OCI-LY3 (cell line): ENCODE measurements around the gene SLC6A6.

Experiments used
- H2AFZ ChIP-seq: fragments of 200-600, 300-600 bp; shearing (Covaris generic); 2 replicates; pipeline ENCODE4 v1.6.0; 2014; ENCODE audit warnings: antibody characterized with exemption, low read depth, low read length
- H3K27ac ChIP-seq: fragments of 200-600, 300-600 bp; sonication (generic); 2 replicates; pipeline ENCODE4 v1.5.1; 2014; ENCODE audit warnings: mild to moderate bottlenecking, low read length, moderate library complexity, mixed read lengths
- H3K27me3 ChIP-seq: fragments of 200-600, 300-600 bp; sonication (generic); 2 replicates; pipeline ENCODE4 v1.6.1; 2014; ENCODE audit warnings: low read depth, low read length, mixed read lengths
- H3K36me3 ChIP-seq: fragments of 200-600, 300-600 bp; sonication (generic); replicated peaks from 2 replicates; pipeline ENCODE3; 2014; ENCODE audit warnings: low read depth, low read length, mixed read lengths
- H3K4me1 ChIP-seq: fragments of 300-600, 200-600 bp; sonication (generic); 2 replicates; pipeline ENCODE4 v1.6.1; 2014; ENCODE audit warnings: low read length, mixed read lengths
- H3K4me2 ChIP-seq: fragments of 200-600, 300-600 bp; sonication (generic); 2 replicates; pipeline ENCODE4 v1.6.1; 2014; ENCODE audit warnings: low read length, mixed read lengths
- H3K4me3 ChIP-seq: fragments of 300-600, 200-600 bp; sonication (generic); 2 replicates; pipeline ENCODE4 v1.5.1; 2014; ENCODE audit warnings: antibody characterized with exemption, mild to moderate bottlenecking, low read length, moderate library complexity
- H3K79me2 ChIP-seq: fragments of 300-600, 200-600 bp; shearing (Covaris generic); 2 replicates; pipeline ENCODE4 v1.6.1; 2014; ENCODE audit warnings: mild to moderate bottlenecking, low read length, mixed read lengths
- H3K9ac ChIP-seq: fragments of 300-600, 200-600 bp; shearing (Covaris generic); 2 replicates; pipeline ENCODE4 v1.6.0; 2014; ENCODE audit warnings: mild to moderate bottlenecking, low read length, moderate library complexity
- H3K9me3 ChIP-seq: fragments of 200-600, 300-600 bp; shearing (Covaris generic); 2 replicates; pipeline ENCODE4 v1.6.1; 2014; ENCODE audit warnings: low read length, mixed read lengths; ENCODE audit not compliant: insufficient read depth
- H4K20me1 ChIP-seq: fragments of 200-600, 300-600 bp; sonication (generic); 2 replicates; pipeline ENCODE4 v1.6.1; 2016; ENCODE audit warnings: low read length, mixed read lengths; ENCODE audit not compliant: insufficient read depth
- EZH2phosphoT487 ChIP-seq: fragments of 200-600 bp; shearing (Covaris generic); IDR thresholded peaks from 2 replicates; pipeline ENCODE4 v1.6.1; 2018; ENCODE audit warnings: antibody characterized with exemption, mixed run types, low read depth
- TF ChIP-seq, protein P1 (sequence below): fragments of 200-600, 300-600 bp; sonication (generic); IDR thresholded peaks from 2 replicates; pipeline ENCODE4 v1.5.1; 2014; ENCODE audit warnings: antibody characterized with exemption, low read length, low read depth

The SLC6A6 gene

GRCh38 chr3:14505001-14505802 is 102.8 kb downstream of the SLC6A6 start:
- Histone ChIP-seq H3K79me2 (no peaks in the 10 kb centered on the region), H3K27me3 (no peaks in the 10 kb centered on the region), H3K36me3 (no peaks in the 10 kb centered on the region), H3K27ac (no peak overlapping the region), H3K9ac (no peak overlapping the region), H4K20me1 (no peaks in the 10 kb centered on the region), H3K9me3 (peaks cover 4% of the 10 kb centered on the region; the same call in 1 of the 2 replicates), H3K4me3 (no peak overlapping the region), H2AFZ (no peak overlapping the region), H3K4me1 (no peaks in the 10 kb centered on the region), H3K4me2 (no peak overlapping the region)
- TF ChIP-seq, protein P1, sequence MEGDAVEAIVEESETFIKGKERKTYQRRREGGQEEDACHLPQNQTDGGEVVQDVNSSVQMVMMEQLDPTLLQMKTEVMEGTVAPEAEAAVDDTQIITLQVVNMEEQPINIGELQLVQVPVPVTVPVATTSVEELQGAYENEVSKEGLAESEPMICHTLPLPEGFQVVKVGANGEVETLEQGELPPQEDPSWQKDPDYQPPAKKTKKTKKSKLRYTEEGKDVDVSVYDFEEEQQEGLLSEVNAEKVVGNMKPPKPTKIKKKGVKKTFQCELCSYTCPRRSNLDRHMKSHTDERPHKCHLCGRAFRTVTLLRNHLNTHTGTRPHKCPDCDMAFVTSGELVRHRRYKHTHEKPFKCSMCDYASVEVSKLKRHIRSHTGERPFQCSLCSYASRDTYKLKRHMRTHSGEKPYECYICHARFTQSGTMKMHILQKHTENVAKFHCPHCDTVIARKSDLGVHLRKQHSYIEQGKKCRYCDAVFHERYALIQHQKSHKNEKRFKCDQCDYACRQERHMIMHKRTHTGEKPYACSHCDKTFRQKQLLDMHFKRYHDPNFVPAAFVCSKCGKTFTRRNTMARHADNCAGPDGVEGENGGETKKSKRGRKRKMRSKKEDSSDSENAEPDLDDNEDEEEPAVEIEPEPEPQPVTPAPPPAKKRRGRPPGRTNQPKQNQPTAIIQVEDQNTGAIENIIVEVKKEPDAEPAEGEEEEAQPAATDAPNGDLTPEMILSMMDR: no peak
- no peak for TF ChIP-seq EZH2phosphoT487

- Histone ChIP-seq H2AFZ (no peak overlapping the region), H3K27ac (no peak overlapping the region), H3K4me3 (no peak overlapping the region), H3K79me2 (no peaks in the 10 kb centered on the region), H3K9me3 (peaks cover 4% of the 10 kb centered on the region; the same call in 1 of the 2 replicates), H4K20me1 (no peaks in the 10 kb centered on the region), H3K4me2 (no peak overlapping the region), H3K36me3 (no peaks in the 10 kb centered on the region), H3K9ac (no peak overlapping the region), H3K4me1 (no peaks in the 10 kb centered on the region), H3K27me3 (no peaks in the 10 kb centered on the region)
- TF ChIP-seq EZH2phosphoT487: no peak
- TF ChIP-seq, protein P1: no peak
Measured at GRCh38 chr3:14505803-14506500, 103.5 kb downstream of the SLC6A6 start.

- Histone ChIP-seq H3K79me2 (no peaks in the 10 kb centered on the region), H3K36me3 (no peaks in the 10 kb centered on the region), H3K4me3 (no peak overlapping the region), H3K4me1 (no peaks in the 10 kb centered on the region), H4K20me1 (no peaks in the 10 kb centered on the region), H3K9me3 (peaks cover 4% of the 10 kb centered on the region; the same call in 1 of the 2 replicates), H3K27me3 (no peaks in the 10 kb centered on the region), H2AFZ (no peak overlapping the region), H3K4me2 (no peak overlapping the region), H3K27ac (no peak overlapping the region), H3K9ac (no peak overlapping the region)
- TF ChIP-seq, protein P1: no peak
- TF ChIP-seq EZH2phosphoT487: no peak
Measured at GRCh38 chr3:14506626-14507304, 104.4 kb downstream of the SLC6A6 start.

- Histone ChIP-seq H3K27ac (no peak overlapping the region), H3K9me3 (peaks cover 4% of the 10 kb centered on the region; the same call in 1 of the 2 replicates), H3K4me2 (no peak overlapping the region), H2AFZ (no peak overlapping the region), H3K4me1 (no peaks in the 10 kb centered on the region), H3K4me3 (no peak overlapping the region), H3K9ac (no peak overlapping the region), H3K36me3 (no peaks in the 10 kb centered on the region), H3K79me2 (no peaks in the 10 kb centered on the region), H3K27me3 (no peaks in the 10 kb centered on the region), H4K20me1 (no peaks in the 10 kb centered on the region)
- no peak for TF ChIP-seq EZH2phosphoT487
- TF ChIP-seq, protein P1: no peak
Measured at GRCh38 chr3:14507305-14507741, 104.9 kb downstream of the SLC6A6 start.
